HG02840 (cell line): ENCODE measurements around the gene CHRM2.

Experiments used
- ATAC-seq: cut with Tn5 transposase; IDR thresholded peaks from one replicate; pipeline ENCODE4 v1.9.1; 2021; ENCODE audit warnings: mild to moderate bottlenecking, moderate library complexity, moderate number of reproducible peaks; ENCODE audit not compliant: unreplicated experiment, low FRiP score

The CHRM2 gene

GRCh38 chr7:137017221-137017620 lies 148.8 kb downstream of the CHRM2 start:
- ATAC-seq, result no peak

- ATAC-seq, result no peak
Measured at GRCh38 chr7:137018468-137018867, 150.0 kb downstream of the CHRM2 start.

DNA sequence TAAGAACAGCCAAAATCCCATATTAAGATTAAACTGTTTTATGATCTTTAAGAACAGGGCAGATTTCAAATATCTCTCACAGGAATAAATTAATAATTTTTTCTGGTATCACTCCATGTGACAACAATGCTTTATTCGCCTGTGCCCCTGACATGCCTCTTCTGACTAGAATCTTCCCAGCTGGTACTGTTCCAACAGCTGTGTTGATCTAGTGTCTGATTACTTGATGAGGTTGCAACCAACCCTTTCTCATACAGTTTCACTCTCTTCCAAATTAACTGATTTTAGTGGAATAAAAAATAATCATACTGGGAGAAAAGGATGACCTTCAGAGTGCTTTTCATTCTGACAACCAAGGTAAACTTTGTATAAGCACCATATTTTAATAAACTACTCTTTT lies 151.9 kb downstream of the CHRM2 start:
- no peak for ATAC-seq

DNA sequence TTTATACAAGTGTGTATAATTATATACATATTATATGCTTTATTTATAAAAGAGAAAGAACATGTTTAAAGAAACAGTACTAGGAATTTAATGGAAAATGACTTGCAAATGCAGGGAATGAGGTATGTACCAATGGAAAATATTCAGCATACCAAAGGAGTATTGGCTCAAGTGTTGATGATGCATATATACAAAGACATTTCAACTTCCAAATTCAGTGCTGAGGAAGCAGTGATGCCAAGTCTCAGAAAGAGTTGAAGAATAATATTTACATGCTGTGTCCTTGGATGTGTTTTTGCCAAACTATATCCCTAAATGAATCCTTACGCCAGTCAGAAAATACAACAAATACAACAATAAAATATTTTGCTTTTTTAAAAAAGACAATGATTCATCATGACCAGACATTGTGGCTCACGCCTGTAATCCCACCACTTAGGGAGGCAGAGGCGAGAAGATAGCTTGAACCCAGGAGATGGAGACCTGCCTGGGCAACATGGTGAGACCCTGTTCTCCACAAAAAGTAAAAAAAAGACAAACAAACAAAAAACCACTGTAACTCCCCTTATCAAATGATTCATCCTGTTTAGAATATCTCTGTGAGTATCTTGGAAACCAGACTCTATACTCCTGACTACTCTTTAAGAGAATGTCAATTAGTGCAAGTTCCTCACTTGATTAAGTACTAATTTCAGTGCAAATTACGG lies 157.2 kb downstream of the CHRM2 start:
- no peak for ATAC-seq

DNA sequence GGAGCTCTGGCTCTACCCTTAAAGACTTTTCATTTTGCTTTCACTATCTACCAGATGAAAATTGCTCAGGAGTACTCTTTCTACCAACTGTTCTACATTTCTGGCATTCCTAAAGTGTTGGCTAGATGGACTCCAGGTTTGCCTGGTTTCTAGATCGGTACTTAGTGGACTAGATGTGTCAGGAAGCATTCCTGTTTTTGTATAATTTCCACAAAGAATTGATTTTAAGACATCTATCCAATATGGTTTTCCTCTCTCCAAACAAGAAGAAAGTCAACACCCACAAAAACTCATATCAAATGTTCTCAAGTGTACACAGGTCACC lies 157.7 kb downstream of the CHRM2 start:
- no peak for ATAC-seq

GRCh38 chr7:137032436-137032835 lies 164.0 kb downstream of the CHRM2 start:
- ATAC-seq, result no peak

- no peak for ATAC-seq
Measured at GRCh38 chr7:137036768-137037167, 168.3 kb downstream of the CHRM2 start.

DNA sequence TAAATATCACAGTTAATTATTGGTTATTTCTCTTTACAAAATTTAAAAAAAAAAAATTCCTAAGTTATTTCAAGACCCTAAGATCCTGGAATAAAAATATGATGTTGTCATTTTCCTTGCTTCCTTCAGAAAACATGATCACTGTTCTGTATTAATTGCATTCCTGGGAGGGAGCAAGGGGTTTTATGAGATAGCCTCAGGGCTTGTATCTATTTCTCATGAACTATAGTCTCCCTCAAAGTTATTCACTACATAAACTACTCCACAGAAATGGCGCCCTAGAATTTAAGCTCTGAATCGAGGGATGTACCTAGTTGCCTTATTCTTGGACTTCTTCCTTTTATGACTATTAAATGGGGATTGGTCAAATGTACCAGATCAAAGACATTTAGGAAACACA lies 170.3 kb downstream of the CHRM2 start:
- ATAC-seq, result no peak

GRCh38 chr7:137040745-137041144 lies 172.3 kb downstream of the CHRM2 start:
- no peak for ATAC-seq

DNA sequence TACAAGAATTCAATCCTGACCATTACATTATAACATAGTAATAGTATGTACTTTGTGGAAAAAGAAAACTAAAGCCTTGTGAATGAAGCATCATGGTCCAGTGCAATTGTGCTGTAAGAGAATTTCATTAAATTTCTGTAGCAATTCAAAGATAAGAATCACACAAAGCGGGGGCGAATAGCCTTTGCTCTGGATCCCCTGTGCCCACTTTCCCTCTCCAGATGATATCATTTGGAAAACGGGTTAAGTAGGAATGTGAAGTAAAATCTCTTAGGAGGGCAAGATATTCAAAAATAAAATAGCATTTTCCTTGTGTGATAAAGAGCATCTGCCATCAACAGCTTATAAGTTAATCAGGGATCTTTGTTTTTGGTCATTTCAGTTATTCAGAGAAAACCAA lies 177.1 kb downstream of the CHRM2 start:
- no peak for ATAC-seq

DNA sequence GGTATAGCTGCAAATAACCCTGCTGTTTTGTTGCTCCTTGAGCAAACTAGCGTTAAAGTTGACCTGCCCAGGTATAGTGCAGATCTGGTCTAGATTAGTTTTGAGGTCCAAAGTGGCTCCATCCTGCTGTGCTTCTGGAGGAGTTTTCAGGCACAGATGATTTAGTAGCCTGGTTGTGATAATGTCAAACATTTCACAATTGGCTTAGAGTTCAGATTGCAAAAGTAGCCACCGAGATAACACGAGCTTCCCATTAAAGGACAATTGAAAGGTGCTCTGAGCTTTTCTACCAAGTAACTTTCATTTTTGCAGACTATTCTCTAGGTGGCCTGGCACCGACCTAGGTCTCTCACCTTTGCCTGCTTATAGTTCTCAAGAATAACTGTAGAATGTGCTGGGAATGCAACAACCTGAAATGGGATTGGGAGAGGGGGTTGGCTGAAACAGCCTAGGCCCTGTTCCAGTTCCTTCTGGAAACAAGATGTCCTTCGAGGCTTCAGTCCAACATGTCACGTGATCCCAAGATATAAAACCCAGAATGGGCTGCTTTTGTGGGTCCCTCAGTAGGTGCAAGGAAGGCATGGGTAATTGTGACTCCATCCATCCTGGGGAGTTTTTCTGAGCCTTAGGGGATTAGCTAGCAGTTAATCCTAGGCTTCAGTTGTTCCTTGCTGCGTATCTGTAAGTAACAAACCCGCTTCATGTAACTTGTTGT lies 201.0 kb downstream of the CHRM2 start:
- ATAC-seq, result no peak
